ENCODE results near the gene MAPKAP1. TPM values are rescaled to one million over a fixed set of nuclear protein-coding genes. Genes with fewer than 3 reads are reported as not detected.

Gene MAPKAP1
- total and polyA plus RNA-seq, 8 donors = 49.5 to 89.5 (median 56.2) TPM

DNA sequence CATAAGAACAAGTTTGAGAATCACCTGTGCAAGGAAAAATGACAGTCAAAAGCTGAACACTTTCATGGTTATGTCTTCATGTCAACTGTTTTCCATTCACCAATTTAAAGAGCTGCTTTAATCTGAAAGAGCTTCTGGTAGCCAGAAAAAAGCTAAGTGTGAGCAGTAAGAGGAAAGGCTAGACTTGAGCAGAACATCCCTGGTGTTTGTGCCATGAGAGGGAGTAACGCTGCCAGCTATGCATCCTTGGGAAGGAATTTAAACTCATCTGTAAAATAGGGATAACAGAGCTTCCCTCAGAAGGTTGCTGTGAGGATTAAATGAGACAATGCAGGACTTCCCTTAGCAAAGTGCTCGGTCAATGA is 193.7 kb downstream of the MAPKAP1 start:
- Histone ChIP-seq H3K27ac (peak overlapping the region; percentile 29 to 48), H3K4me1 (peaks cover 0 to 7% of the 10 kb centered on the region in 2 donors), H3K9me3 (no peaks in the 10 kb centered on the region), H3K27me3 (no peaks in the 10 kb centered on the region), H3K4me3 (peak overlapping the region in 1 of 2 donors; percentile 5), H3K36me3 (no peaks in the 10 kb centered on the region)
- DNase-seq = no peak
- TF ChIP-seq, protein P1, sequence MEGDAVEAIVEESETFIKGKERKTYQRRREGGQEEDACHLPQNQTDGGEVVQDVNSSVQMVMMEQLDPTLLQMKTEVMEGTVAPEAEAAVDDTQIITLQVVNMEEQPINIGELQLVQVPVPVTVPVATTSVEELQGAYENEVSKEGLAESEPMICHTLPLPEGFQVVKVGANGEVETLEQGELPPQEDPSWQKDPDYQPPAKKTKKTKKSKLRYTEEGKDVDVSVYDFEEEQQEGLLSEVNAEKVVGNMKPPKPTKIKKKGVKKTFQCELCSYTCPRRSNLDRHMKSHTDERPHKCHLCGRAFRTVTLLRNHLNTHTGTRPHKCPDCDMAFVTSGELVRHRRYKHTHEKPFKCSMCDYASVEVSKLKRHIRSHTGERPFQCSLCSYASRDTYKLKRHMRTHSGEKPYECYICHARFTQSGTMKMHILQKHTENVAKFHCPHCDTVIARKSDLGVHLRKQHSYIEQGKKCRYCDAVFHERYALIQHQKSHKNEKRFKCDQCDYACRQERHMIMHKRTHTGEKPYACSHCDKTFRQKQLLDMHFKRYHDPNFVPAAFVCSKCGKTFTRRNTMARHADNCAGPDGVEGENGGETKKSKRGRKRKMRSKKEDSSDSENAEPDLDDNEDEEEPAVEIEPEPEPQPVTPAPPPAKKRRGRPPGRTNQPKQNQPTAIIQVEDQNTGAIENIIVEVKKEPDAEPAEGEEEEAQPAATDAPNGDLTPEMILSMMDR (IDR thresholded peaks at IDR 0.05) = no peak
- no peak for ATAC-seq
- intact Hi-C loops (cut with DNase I) = no loop called here

DNA sequence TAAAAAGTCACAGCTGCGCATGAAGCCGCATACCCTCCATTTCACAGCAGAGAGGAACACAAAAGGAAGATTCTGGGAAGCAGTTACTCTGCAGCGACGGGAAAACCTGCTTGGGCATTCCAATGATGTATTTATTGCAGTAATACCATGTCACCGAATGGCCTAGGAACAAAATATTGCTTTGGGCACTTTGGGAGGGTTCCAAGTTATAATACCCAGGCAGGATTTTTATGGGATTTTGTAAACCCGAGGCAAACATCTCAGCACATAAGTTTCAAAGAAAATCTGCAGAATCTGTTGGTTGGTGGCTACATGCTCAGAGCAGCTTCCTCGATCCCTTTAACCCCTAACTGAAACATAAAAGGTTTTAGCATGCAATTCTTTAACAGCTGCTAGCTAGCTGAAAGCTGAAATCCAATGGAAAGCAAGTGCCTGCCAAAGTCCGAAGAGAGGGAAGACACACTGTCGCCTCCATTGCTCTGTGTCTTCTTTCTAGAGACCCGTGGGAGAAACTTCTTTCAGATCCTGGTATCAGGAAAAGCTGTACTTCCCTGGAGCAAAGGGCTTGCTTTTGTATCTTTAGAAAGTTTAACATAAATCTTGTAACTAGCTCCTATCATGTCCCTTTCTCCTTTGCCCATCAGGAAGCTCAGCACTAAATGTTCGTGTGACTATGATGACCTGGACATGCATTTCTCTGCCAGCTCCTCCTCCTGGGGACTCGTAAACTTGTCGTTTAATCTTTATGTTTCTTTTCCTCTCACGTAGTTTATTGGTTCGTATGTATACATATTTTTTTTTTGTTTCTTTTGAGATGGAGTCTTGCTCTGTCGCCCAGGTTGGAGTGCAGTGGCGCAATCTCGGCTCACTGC is 195.0 kb downstream of the MAPKAP1 start:
- Histone ChIP-seq H3K4me3 (no peak overlapping the region), H3K9me3 (no peaks in the 10 kb centered on the region), H3K36me3 (no peaks in the 10 kb centered on the region), H3K27me3 (no peaks in the 10 kb centered on the region), H3K4me1 (peaks cover 0 to 7% of the 10 kb centered on the region in 2 donors), H3K27ac (no peak overlapping the region)
- intact Hi-C loops (cut with DNase I) = no loop called here
- ATAC-seq = no peak
- DNase-seq = no peak
- TF ChIP-seq, protein P1 (IDR thresholded peaks at IDR 0.05) = no peak

DNA sequence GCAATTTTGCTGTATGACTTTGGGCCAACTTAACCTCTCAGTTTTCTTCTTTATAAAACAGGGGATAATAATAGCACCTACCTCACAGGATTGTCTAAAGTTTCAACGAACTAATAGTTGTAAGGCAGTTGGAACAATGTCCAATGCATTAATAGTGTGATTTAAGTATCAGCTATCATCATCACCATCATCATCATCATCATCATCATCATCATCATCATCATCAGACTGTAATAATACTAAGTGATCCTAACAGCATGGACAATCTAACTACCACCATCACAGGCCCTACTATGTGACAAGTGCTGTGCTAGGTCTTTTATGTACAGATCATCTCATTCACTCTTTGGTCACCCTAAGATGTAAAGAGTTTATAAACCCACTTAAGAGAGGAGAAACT is 196.0 kb downstream of the MAPKAP1 start:
- H3K9me3 ChIP-seq = no peaks in the 10 kb centered on the region
- H3K36me3 ChIP-seq = peaks cover 0 to 6% of the 10 kb centered on the region in 2 donors
- no peaks in the 10 kb centered on the region for H3K27me3 ChIP-seq
- DNase-seq (no peak), ATAC-seq (no peak)
- intact Hi-C loops (cut with DNase I) = no loop called here
- H3K27ac ChIP-seq = no peak overlapping the region
- TF ChIP-seq, protein P1 (IDR thresholded peaks at IDR 0.05) = no peak
- no peak overlapping the region for H3K4me3 ChIP-seq
- H3K4me1 ChIP-seq = peaks cover 0 to 7% of the 10 kb centered on the region in 2 donors

DNA sequence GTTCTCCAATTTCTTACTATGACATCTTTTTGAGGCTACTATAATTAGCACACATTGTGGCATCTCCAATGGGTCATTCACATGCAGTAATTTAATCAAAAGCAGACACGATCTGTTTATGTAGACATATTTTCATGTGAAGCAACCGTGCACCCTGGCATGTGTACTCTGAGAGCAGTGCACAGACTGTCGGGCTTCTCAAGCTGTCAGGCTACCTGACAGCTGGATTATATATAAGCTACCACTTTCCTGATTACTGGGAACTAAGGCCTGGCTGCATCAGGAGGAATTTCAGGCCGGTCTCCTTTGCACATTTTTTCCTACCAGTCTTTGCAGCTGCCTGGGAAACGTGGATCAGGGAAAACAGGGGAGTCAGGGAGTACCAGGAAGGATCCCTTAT is 197.5 kb downstream of the MAPKAP1 start:
- intact Hi-C loops (cut with DNase I) = no loop called here
- H3K27ac ChIP-seq = peak overlapping the region in 1 of 2 donors; percentile 2
- TF ChIP-seq, protein P1 (IDR thresholded peaks at IDR 0.05) = no peak
- no peak for ATAC-seq
- H3K36me3 ChIP-seq = peaks cover 0 to 16% of the 10 kb centered on the region in 2 donors
- no peak for DNase-seq
- no peaks in the 10 kb centered on the region for H3K27me3 ChIP-seq
- H3K9me3 ChIP-seq = no peaks in the 10 kb centered on the region
- H3K4me1 ChIP-seq = peaks cover 0 to 7% of the 10 kb centered on the region in 2 donors
- H3K4me3 ChIP-seq = no peak overlapping the region

DNA sequence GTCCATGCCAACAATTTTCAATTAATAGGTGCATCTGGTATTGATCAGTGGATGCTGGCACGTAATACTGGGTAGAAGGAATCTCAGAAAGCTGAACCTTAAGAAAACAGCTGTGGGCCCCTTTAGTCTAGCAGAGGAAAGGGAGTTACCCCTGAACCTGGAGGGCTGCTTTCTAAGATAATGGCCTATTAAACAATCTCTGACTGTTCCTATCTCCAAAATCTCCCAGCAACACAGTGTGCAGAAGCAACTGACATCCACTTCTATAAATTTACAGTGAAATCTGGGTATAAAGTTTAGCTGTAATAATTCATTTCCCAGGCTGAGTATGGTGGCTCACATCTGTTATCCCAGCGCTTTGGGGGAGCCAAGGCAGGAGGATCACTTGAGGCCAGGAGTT is 198.8 kb downstream of the MAPKAP1 start:
- H3K4me3 ChIP-seq = no peak overlapping the region
- TF ChIP-seq, protein P1 (IDR thresholded peaks at IDR 0.05) = no peak
- ATAC-seq = no peak

More for the DNA sequence above, 198.8 kb downstream of the MAPKAP1 start:
- no peaks in the 10 kb centered on the region for H3K9me3 ChIP-seq
- intact Hi-C loops (cut with DNase I) = no loop called here
- H3K36me3 ChIP-seq = peaks cover 0 to 16% of the 10 kb centered on the region in 2 donors
- no peak for DNase-seq
- H3K4me1 ChIP-seq = peaks cover 0 to 4% of the 10 kb centered on the region in 2 donors
- no peak overlapping the region for H3K27ac ChIP-seq
- H3K27me3 ChIP-seq = no peaks in the 10 kb centered on the region
